Measurements from ENCODE around the gene FAM180B. TPM values are rescaled to one million over a fixed set of nuclear protein-coding genes. Genes with fewer than 3 reads are reported as not detected.

The FAM180B gene
- total and polyA plus RNA-seq, 10 of the 15 experiments (the other 5 are each of a cell fraction or from before 2014, with no cell fraction given) = 0.04 to 0.34 TPM; not detected in 8

DNA sequence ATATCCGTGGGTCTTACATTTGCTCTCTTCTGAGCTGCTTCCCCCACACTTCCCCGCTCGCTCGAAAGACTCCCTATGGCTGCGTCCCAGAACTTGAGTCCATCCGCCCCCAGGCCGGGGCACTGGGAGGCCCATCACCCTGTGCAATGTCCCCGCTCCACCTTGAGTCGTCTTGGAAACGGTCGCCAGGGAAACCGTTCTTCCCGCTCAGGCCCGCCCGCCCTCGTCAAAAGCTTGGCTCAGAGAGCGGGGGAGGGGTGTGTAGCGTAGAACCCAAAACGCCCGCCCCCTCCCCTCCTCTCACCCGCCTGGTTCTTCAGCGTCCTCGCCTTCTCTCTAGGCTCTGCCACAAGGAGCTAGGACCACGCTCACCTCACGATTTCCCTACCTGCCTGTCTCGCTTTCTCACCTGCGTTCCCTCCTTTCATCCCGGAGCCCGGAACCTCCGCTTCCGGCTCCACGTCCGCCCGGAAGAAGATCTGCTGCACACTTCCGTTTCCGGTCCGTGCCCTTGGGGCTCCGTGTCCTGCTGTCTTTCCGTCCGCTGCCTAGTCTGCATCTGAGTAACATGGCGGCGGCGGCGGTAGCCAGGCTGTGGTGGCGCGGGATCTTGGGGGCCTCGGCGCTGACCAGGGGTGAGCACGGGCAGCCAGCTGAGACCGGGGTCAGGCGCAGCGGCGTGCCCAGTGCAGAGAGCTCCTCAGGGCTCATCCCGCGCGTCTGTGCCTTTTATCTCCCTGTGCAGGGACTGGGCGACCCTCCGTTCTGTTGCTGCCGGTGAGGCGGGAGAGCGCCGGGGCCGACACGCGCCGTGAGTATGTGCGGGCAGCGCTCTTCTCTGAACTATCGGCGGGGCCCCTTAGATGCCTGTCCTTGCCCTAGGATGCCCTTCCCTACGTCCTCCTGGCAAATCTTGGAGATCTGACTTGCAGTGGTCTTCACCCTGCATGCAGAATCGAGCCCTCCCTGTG, 7.7 kb upstream of the FAM180B start, which contains the start of the genes KBTBD4 and NDUFS3 (continued):
- TF ChIP-seq, protein P1, sequence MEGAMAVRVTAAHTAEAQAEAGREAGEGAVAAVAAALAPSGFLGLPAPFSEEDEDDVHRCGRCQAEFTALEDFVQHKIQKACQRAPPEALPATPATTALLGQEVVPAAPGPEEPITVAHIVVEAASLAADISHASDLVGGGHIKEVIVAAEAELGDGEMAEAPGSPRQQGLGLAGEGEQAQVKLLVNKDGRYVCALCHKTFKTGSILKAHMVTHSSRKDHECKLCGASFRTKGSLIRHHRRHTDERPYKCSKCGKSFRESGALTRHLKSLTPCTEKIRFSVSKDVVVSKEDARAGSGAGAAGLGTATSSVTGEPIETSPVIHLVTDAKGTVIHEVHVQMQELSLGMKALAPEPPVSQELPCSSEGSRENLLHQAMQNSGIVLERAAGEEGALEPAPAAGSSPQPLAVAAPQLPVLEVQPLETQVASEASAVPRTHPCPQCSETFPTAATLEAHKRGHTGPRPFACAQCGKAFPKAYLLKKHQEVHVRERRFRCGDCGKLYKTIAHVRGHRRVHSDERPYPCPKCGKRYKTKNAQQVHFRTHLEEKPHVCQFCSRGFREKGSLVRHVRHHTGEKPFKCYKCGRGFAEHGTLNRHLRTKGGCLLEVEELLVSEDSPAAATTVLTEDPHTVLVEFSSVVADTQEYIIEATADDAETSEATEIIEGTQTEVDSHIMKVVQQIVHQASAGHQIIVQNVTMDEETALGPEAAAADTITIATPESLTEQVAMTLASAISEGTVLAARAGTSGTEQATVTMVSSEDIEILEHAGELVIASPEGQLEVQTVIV (IDR thresholded peaks at IDR 0.05; ENCODE audit: borderline replicate concordance, partially characterized antibody) = peak; percentile 81
- TF ChIP-seq TARDBP (IDR thresholded peaks at IDR 0.05; ENCODE audit: borderline replicate concordance) (peak; percentile 97), CBX3 (IDR thresholded peaks at IDR 0.05; ENCODE audit: borderline replicate concordance, low read depth) (no peak), HCFC1 (IDR thresholded peaks at IDR 0.05; ENCODE audit: low read length) (peak; percentile 97), STAT1 (conservative IDR thresholded peaks at IDR 0.05) (peak; percentile 99), EGR1 (IDR thresholded peaks at IDR 0.05; ENCODE audit: borderline replicate concordance in 1 of 2, low read depth in 2 of 2, low read length in 2 of 2) (peak; percentile 72 to 99; a peak in 2 of 3 replicates), MEF2A (IDR thresholded peaks at IDR 0.05; ENCODE audit: insufficient read depth, low read depth, low read length) (peak; percentile 81), POLR2AphosphoS2 (IDR thresholded peaks at IDR 0.05; ENCODE audit: low read depth, low read length) (peak; percentile 93), ESRRA (IDR thresholded peaks at IDR 0.05; ENCODE audit: low read length) (peak; percentile 96), EP300 (IDR thresholded peaks at IDR 0.05; ENCODE audit: borderline replicate concordance in 1 of 2, control insufficient read depth in 1 of 2, low read depth in 2 of 2, low read length in 2 of 2) (peak in 1 of 2 experiments; percentile 53; a peak in 1 of 4 replicates), GABPA (IDR thresholded peaks at IDR 0.05; ENCODE audit: low read depth) (peak; percentile 100), NR2C2 (IDR thresholded peaks at IDR 0.05; ENCODE audit: borderline replicate concordance, control insufficient read depth, insufficient read length, low read depth) (no peak)
- TF ChIP-seq, protein P2, sequence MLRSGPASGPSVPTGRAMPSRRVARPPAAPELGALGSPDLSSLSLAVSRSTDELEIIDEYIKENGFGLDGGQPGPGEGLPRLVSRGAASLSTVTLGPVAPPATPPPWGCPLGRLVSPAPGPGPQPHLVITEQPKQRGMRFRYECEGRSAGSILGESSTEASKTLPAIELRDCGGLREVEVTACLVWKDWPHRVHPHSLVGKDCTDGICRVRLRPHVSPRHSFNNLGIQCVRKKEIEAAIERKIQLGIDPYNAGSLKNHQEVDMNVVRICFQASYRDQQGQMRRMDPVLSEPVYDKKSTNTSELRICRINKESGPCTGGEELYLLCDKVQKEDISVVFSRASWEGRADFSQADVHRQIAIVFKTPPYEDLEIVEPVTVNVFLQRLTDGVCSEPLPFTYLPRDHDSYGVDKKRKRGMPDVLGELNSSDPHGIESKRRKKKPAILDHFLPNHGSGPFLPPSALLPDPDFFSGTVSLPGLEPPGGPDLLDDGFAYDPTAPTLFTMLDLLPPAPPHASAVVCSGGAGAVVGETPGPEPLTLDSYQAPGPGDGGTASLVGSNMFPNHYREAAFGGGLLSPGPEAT (IDR thresholded peaks at IDR 0.05; ENCODE audit: low read depth) = peak; percentile 99
- TF ChIP-seq, protein P3, sequence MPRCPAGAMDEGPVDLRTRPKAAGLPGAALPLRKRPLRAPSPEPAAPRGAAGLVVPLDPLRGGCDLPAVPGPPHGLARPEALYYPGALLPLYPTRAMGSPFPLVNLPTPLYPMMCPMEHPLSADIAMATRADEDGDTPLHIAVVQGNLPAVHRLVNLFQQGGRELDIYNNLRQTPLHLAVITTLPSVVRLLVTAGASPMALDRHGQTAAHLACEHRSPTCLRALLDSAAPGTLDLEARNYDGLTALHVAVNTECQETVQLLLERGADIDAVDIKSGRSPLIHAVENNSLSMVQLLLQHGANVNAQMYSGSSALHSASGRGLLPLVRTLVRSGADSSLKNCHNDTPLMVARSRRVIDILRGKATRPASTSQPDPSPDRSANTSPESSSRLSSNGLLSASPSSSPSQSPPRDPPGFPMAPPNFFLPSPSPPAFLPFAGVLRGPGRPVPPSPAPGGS (IDR thresholded peaks at IDR 0.05; ENCODE audit: borderline replicate concordance, insufficient read depth, low read depth, low read length, poor library complexity, severe bottlenecking) = peak; percentile 84
- TF ChIP-seq, protein P4, sequence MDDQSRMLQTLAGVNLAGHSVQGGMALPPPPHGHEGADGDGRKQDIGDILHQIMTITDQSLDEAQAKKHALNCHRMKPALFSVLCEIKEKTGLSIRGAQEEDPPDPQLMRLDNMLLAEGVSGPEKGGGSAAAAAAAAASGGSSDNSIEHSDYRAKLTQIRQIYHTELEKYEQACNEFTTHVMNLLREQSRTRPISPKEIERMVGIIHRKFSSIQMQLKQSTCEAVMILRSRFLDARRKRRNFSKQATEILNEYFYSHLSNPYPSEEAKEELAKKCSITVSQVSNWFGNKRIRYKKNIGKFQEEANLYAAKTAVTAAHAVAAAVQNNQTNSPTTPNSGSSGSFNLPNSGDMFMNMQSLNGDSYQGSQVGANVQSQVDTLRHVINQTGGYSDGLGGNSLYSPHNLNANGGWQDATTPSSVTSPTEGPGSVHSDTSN (IDR thresholded peaks at IDR 0.05; ENCODE audit: insufficient replicate concordance, low read depth, low read length) = peak; percentile 54
- TF ChIP-seq, protein P5, sequence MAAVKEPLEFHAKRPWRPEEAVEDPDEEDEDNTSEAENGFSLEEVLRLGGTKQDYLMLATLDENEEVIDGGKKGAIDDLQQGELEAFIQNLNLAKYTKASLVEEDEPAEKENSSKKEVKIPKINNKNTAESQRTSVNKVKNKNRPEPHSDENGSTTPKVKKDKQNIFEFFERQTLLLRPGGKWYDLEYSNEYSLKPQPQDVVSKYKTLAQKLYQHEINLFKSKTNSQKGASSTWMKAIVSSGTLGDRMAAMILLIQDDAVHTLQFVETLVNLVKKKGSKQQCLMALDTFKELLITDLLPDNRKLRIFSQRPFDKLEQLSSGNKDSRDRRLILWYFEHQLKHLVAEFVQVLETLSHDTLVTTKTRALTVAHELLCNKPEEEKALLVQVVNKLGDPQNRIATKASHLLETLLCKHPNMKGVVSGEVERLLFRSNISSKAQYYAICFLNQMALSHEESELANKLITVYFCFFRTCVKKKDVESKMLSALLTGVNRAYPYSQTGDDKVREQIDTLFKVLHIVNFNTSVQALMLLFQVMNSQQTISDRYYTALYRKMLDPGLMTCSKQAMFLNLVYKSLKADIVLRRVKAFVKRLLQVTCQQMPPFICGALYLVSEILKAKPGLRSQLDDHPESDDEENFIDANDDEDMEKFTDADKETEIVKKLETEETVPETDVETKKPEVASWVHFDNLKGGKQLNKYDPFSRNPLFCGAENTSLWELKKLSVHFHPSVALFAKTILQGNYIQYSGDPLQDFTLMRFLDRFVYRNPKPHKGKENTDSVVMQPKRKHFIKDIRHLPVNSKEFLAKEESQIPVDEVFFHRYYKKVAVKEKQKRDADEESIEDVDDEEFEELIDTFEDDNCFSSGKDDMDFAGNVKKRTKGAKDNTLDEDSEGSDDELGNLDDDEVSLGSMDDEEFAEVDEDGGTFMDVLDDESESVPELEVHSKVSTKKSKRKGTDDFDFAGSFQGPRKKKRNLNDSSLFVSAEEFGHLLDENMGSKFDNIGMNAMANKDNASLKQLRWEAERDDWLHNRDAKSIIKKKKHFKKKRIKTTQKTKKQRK (IDR thresholded peaks at IDR 0.05; ENCODE audit: low read depth, low read length) = peak; percentile 59; the same call in 1 of the 2 replicates

All from GM12878 (cell line).